ENCODE data around the gene ACOT11. TPM values are rescaled to one million over a fixed set of nuclear protein-coding genes. Genes with fewer than 3 reads are reported as not detected.

ACOT11 gene
- polyA plus RNA-seq, 1 donor (not counting 4 experiments of a cell fraction or from before 2014, with no cell fraction given), result 3.4 TPM

DNA sequence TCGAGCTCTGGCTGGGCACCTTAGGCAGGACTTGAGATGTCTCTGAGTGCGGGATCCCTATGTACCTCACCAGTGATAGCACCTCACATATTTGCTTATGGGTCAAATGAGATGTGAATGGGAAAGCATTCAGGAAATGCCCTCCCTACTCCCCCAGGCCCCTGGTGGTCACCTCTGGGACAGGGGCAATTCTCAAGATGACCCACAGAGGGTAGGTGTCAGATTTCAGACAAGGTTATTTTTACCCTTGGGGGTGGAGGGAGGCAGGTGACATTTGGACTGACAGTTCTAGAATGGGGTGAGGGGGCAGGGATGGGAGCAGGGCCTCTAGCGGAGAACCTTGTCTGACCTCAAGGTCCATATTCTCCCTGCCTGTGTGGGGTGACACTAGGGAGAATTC is 27.1 kb downstream of the ACOT11 start:
- no peak overlapping the region for H3K4me2 ChIP-seq (ENCODE audit: control insufficient read depth, extremely low read depth, insufficient read depth, low read depth, low read length)
- dilution Hi-C loops (cut with MboI; ENCODE audit: extremely low pct_ligation_motif_present, low sequenced_read_pairs), result no loop called here
- TF ChIP-seq EZH2 (IDR thresholded peaks at IDR 0.05; ENCODE audit: low read length), result no peak
- TF ChIP-seq, protein P1, sequence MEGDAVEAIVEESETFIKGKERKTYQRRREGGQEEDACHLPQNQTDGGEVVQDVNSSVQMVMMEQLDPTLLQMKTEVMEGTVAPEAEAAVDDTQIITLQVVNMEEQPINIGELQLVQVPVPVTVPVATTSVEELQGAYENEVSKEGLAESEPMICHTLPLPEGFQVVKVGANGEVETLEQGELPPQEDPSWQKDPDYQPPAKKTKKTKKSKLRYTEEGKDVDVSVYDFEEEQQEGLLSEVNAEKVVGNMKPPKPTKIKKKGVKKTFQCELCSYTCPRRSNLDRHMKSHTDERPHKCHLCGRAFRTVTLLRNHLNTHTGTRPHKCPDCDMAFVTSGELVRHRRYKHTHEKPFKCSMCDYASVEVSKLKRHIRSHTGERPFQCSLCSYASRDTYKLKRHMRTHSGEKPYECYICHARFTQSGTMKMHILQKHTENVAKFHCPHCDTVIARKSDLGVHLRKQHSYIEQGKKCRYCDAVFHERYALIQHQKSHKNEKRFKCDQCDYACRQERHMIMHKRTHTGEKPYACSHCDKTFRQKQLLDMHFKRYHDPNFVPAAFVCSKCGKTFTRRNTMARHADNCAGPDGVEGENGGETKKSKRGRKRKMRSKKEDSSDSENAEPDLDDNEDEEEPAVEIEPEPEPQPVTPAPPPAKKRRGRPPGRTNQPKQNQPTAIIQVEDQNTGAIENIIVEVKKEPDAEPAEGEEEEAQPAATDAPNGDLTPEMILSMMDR (optimal IDR thresholded peaks at IDR 0.05 in 1 of 3, IDR thresholded peaks at IDR 0.05 in 1 of 3, conservative IDR thresholded peaks at IDR 0.05 in 1 of 3; ENCODE audit: extremely low read depth in 1 of 3, insufficient read depth in 2 of 3, low read length in 3 of 3), result no peak
- H3K79me2 ChIP-seq (ENCODE audit: control insufficient read depth, insufficient read depth, low read length), result no peaks in the 10 kb centered on the region
- H3K27me3 ChIP-seq (ENCODE audit: control insufficient read depth, extremely low read depth, insufficient read depth, low read length), result no peaks in the 10 kb centered on the region
- H3K9me3 ChIP-seq (ENCODE audit: control insufficient read depth, low read depth, low read length), result no peaks in the 10 kb centered on the region
- no peak overlapping the region for H3K4me3 ChIP-seq (ENCODE audit: control insufficient read depth in 2 of 3, extremely low read depth in 1 of 3, insufficient read depth in 2 of 3, low read depth in 1 of 3, low read length in 3 of 3)
- no peak overlapping the region for H3K9ac ChIP-seq (ENCODE audit: control insufficient read depth, extremely low read depth, insufficient read depth, low read length)
- no peaks in the 10 kb centered on the region for H3K36me3 ChIP-seq (ENCODE audit: control insufficient read depth in 2 of 2, extremely low read depth in 1 of 2, insufficient read depth in 2 of 2, low read length in 2 of 2)
- H3K4me1 ChIP-seq (ENCODE audit: control insufficient read depth, extremely low read depth, insufficient read depth, low read length), result peaks cover 16% of the 10 kb centered on the region
- FAIRE-seq, result no peak
- no peak overlapping the region for H2AFZ ChIP-seq (ENCODE audit: control insufficient read depth, low read length)
- no peaks in the 10 kb centered on the region for H4K20me1 ChIP-seq (ENCODE audit: control insufficient read depth, extremely low read depth, insufficient read depth, low read length)
- no peak for DNase-seq (ENCODE audit: low read depth, low spot score)
- H3K27ac ChIP-seq (ENCODE audit: control insufficient read depth, insufficient read depth, low read length), result no peak overlapping the region
- peaks cover 2% of the 10 kb centered on the region for H3K9me1 ChIP-seq (ENCODE audit: control insufficient read depth, extremely low read depth, insufficient read depth, low read length)

DNA sequence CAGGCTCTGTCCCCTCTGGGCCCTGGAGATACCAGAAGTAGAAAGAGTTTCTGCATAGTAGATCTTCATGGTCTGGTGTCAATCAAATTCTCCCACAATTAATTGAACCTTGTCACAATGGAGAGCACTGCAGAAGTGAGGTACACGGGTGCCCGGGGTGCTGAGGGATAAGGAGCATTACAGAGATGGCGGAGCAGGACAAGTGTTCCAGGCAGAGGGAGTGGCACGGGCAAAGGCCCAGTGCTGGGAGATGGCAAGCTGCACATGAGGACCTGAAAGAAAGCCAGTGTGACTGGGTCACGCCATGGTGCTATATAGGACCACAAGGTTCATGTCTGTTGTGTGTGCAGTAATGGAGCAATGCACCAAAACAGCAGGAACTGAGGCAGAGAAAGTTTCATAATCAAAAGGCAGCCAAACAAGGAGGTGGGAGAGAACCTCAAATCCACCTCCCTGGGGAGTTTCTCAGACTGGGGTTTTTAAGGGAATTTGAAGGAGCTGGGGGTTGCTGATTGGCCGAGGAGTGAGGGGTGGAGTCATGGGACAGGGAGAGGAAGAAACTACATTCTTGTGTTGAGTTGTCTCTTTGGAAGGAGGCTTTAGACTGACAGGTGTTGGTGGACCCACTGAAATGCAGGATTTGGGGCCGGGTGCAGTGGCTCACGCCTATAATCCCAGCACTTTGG is 27.7 kb downstream of the ACOT11 start:
- Histone ChIP-seq H3K4me3 (ENCODE audit: control insufficient read depth in 2 of 3, extremely low read depth in 1 of 3, insufficient read depth in 2 of 3, low read depth in 1 of 3, low read length in 3 of 3) (no peak overlapping the region), H3K9ac (ENCODE audit: control insufficient read depth, extremely low read depth, insufficient read depth, low read length) (no peak overlapping the region), H3K27ac (ENCODE audit: control insufficient read depth, insufficient read depth, low read length) (no peak overlapping the region), H3K9me1 (ENCODE audit: control insufficient read depth, extremely low read depth, insufficient read depth, low read length) (peaks cover 2% of the 10 kb centered on the region), H4K20me1 (ENCODE audit: control insufficient read depth, extremely low read depth, insufficient read depth, low read length) (no peaks in the 10 kb centered on the region), H2AFZ (ENCODE audit: control insufficient read depth, low read length) (no peak overlapping the region), H3K36me3 (ENCODE audit: control insufficient read depth in 2 of 2, extremely low read depth in 1 of 2, insufficient read depth in 2 of 2, low read length in 2 of 2) (no peaks in the 10 kb centered on the region), H3K27me3 (ENCODE audit: control insufficient read depth, extremely low read depth, insufficient read depth, low read length) (no peaks in the 10 kb centered on the region), H3K4me2 (ENCODE audit: control insufficient read depth, extremely low read depth, insufficient read depth, low read depth, low read length) (no peak overlapping the region), H3K9me3 (ENCODE audit: control insufficient read depth, low read depth, low read length) (no peaks in the 10 kb centered on the region), H3K79me2 (ENCODE audit: control insufficient read depth, insufficient read depth, low read length) (no peaks in the 10 kb centered on the region), H3K4me1 (ENCODE audit: control insufficient read depth, extremely low read depth, insufficient read depth, low read length) (peaks cover 12% of the 10 kb centered on the region)
- DNase-seq (ENCODE audit: low read depth, low spot score) (no peak), FAIRE-seq (no peak)
- dilution Hi-C loops (cut with MboI; ENCODE audit: extremely low pct_ligation_motif_present, low sequenced_read_pairs), result no loop called here
- TF ChIP-seq, protein P1 (optimal IDR thresholded peaks at IDR 0.05 in 1 of 3, IDR thresholded peaks at IDR 0.05 in 1 of 3, conservative IDR thresholded peaks at IDR 0.05 in 1 of 3; ENCODE audit: extremely low read depth in 1 of 3, insufficient read depth in 2 of 3, low read length in 3 of 3), result no peak
- TF ChIP-seq EZH2 (IDR thresholded peaks at IDR 0.05; ENCODE audit: low read length), result no peak
